ENCODE measurements around the gene TBX10. TPM values are rescaled to one million over a fixed set of nuclear protein-coding genes. Genes with fewer than 3 reads are reported as not detected.

Gene TBX10
- total and polyA plus RNA-seq, 2 donors (not counting 3 experiments of a cell fraction or from before 2014, with no cell fraction given), result not detected

DNA sequence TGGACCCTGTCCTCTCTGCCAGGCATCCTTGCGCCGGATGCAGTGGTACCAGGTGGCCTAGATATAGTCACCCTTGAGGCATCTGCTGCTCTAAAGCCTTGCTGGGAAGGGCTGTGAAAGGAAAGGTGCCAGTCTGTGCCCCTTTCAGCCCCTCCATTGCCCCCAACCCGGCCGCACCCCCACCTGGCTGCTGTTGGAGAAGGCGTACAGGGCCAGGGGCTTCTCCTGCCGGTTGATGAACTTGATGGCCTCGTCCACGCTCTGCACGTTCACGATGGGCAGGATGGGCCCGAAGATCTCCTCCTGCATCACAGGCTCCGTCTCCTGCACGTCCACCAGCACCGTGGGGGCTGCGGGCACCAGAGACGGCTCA, 24.6 kb upstream of the TBX10 start:
- CTCF ChIA-PET, result no interaction called here
- no peak for TF ChIP-seq EZH2 (IDR thresholded peaks at IDR 0.05; ENCODE audit: borderline replicate concordance, low read depth, low read length, severe bottlenecking)
- no peak for TF ChIP-seq POLR2A (IDR thresholded peaks at IDR 0.05; ENCODE audit: low read depth, low read length)
- TF ChIP-seq GATA2 (IDR thresholded peaks at IDR 0.05; ENCODE audit: insufficient read depth, insufficient read length, low read depth, low read length), result no peak
- no peak for TF ChIP-seq POLR2AphosphoS5 (IDR thresholded peaks at IDR 0.05; ENCODE audit: insufficient read depth, low read depth, low read length)
- TF ChIP-seq MYC (IDR thresholded peaks at IDR 0.05; ENCODE audit: low read depth, low read length), result no peak
- TF ChIP-seq, protein P1, sequence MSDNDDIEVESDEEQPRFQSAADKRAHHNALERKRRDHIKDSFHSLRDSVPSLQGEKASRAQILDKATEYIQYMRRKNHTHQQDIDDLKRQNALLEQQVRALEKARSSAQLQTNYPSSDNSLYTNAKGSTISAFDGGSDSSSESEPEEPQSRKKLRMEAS (IDR thresholded peaks at IDR 0.05; ENCODE audit: insufficient read depth, insufficient read length), result no peak
- TF ChIP-seq, protein P2, sequence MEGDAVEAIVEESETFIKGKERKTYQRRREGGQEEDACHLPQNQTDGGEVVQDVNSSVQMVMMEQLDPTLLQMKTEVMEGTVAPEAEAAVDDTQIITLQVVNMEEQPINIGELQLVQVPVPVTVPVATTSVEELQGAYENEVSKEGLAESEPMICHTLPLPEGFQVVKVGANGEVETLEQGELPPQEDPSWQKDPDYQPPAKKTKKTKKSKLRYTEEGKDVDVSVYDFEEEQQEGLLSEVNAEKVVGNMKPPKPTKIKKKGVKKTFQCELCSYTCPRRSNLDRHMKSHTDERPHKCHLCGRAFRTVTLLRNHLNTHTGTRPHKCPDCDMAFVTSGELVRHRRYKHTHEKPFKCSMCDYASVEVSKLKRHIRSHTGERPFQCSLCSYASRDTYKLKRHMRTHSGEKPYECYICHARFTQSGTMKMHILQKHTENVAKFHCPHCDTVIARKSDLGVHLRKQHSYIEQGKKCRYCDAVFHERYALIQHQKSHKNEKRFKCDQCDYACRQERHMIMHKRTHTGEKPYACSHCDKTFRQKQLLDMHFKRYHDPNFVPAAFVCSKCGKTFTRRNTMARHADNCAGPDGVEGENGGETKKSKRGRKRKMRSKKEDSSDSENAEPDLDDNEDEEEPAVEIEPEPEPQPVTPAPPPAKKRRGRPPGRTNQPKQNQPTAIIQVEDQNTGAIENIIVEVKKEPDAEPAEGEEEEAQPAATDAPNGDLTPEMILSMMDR (IDR thresholded peaks at IDR 0.05; ENCODE audit: extremely low read depth in 1 of 2, insufficient read depth in 1 of 2, low read depth in 1 of 2, low read length in 2 of 2), result no peak
- FAIRE-seq (no peak), DNase-seq (ENCODE audit: low read depth, low spot score) (no peak)
- no peak overlapping the region for H3K9ac ChIP-seq (replicated peaks; ENCODE audit: extremely low read depth, insufficient read depth, low read length)
- no peaks in the 10 kb centered on the region for H4K20me1 ChIP-seq (replicated peaks; ENCODE audit: control insufficient read depth, extremely low read depth, insufficient read depth, low read length)
- H3K9me3 ChIP-seq (replicated peaks; ENCODE audit: control insufficient read depth, insufficient read depth, low read length), result no peaks in the 10 kb centered on the region
- intact Hi-C loops (cut with micrococcal nuclease), result no loop called here
- no peaks in the 10 kb centered on the region for H3K27me3 ChIP-seq (ENCODE audit: control insufficient read depth in 2 of 2, insufficient read depth in 2 of 2, low read length in 2 of 2)
- no peak overlapping the region for H3K4me3 ChIP-seq (replicated peaks in 1 of 3; ENCODE audit: insufficient read depth in 1 of 3, low read depth in 1 of 3, low read length in 3 of 3)
- no peaks in the 10 kb centered on the region for H3K9me1 ChIP-seq (replicated peaks; ENCODE audit: control insufficient read depth, extremely low read depth, insufficient read depth, low read length)
- H3K4me1 ChIP-seq (ENCODE audit: control insufficient read depth, extremely low read depth, insufficient read depth, low read length), result no peaks in the 10 kb centered on the region
- no peaks in the 10 kb centered on the region for H3K79me2 ChIP-seq (ENCODE audit: control insufficient read depth, insufficient read depth, low read length)
- dilution Hi-C loops (cut with MboI; ENCODE audit: extremely low pct_ligation_motif_present, low sequenced_read_pairs), result no loop called here
- no peaks in the 10 kb centered on the region for H3K36me3 ChIP-seq (ENCODE audit: control insufficient read depth in 2 of 2, extremely low read depth in 1 of 2, insufficient read depth in 2 of 2, low read length in 2 of 2)
- H2AFZ ChIP-seq (ENCODE audit: low read depth, low read length), result no peak overlapping the region
- H3K27ac ChIP-seq (ENCODE audit: insufficient read depth, low read depth, low read length), result no peak overlapping the region
- POLR2A ChIA-PET, result no interaction called here
- no TSS peak for BruUV-seq (replicated peaks)
- no peak overlapping the region for H3K4me2 ChIP-seq (ENCODE audit: insufficient read depth, low read length)
